GM19372 (cell line): ENCODE measurements around the gene CDC42EP4.

Experiments
- ATAC-seq: cut with Tn5 transposase; IDR thresholded peaks from one replicate; pipeline ENCODE4 v1.9.1; 2021; ENCODE audit warnings: mild to moderate bottlenecking, low read depth, moderate library complexity; ENCODE audit not compliant: unreplicated experiment

CDC42EP4 gene, protein sequence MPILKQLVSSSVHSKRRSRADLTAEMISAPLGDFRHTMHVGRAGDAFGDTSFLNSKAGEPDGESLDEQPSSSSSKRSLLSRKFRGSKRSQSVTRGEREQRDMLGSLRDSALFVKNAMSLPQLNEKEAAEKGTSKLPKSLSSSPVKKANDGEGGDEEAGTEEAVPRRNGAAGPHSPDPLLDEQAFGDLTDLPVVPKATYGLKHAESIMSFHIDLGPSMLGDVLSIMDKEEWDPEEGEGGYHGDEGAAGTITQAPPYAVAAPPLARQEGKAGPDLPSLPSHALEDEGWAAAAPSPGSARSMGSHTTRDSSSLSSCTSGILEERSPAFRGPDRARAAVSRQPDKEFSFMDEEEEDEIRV

GRCh38 chr17:73311781-73312641, at the start of gene CDC42EP4:
CDC42EP4 (minus strand) TSS chr17:73312001; CDS start chr17:73286500, 25,501 bp downstream.
- peak; percentile 87 for ATAC-seq

DNA sequence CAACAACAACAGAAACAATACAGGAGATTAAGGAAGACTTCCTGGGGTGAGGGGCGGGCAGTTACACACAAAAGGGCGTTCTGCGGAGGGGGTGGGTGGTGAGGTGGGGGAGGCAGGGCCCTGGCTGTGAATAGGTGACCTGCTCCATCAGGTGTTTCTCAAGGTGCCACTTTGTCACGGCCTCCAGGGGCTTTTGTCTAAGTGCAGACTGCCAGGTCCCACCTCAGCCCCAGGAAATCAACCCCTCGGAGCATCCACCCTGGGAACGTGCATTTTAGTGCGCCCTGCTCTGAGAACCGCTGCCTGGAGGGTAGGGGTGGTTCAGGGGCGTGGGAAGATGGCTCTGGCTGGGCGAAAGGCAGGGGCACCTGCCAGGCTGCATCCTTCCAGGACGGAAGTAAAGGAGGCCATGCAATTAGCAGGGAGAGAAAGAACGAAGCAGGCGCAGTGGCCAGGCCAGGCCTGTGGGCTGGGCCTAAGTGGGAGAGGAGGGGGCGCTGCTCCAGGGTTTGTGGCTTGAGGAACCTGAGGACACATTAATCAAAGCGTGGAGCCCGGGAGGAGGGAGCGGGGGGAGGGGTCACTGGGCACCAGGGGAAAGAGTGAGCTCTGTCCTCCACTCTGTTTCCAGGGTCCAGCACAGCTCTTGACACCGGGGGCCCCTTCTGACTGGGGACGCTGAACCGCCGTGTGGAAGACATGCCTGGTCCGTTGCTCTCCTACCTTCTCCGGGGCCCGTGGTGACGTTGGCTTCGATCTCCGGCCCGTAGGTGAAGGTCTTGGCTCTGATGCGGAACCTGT, 49.4 kb upstream of the CDC42EP4 start:
- no peak for ATAC-seq

- ATAC-seq: no peak
Observed at GRCh38 chr17:73359987-73360410, 48.2 kb upstream of the CDC42EP4 start.

DNA sequence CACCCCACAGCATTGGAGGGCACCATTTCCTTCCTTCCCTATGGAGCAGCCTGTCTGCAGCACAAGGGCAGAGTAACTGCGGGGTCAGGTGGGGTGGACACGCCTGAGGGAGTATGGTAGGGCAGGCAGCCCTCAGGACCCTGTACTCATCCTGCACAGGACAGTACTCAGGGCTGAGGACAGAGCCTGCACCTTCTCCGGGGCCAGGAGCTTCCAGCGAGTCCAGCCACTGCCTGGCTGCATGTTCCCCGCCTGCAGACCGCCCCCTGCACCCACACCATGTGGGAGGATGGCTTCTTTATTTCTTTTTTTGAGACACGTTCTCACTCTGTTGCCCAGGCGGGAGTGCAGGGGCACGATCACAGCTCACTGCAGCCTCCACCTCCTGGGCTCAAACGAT, 47.6 kb upstream of the CDC42EP4 start:
- ATAC-seq: no peak

DNA sequence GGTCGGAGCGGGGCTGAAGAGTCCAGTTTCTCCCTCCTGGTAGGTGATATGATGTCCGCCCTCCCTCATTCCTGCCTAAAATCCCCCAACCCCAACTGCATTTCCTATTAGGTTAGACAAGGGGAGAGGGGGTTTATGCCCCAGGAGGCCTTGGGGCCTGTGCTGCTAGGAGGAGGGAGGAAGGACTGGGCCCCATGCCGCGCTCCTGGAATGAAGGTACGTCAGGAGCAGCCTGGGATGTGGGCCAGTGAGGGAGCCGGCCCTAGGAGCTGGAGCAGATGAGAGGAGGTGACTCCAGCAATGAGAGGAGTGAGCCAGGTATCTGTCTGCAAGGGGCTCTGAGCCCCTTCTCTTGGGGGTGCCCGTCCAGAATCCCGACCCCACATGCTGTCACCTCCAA, 46.9 kb upstream of the CDC42EP4 start:
- no peak for ATAC-seq

DNA sequence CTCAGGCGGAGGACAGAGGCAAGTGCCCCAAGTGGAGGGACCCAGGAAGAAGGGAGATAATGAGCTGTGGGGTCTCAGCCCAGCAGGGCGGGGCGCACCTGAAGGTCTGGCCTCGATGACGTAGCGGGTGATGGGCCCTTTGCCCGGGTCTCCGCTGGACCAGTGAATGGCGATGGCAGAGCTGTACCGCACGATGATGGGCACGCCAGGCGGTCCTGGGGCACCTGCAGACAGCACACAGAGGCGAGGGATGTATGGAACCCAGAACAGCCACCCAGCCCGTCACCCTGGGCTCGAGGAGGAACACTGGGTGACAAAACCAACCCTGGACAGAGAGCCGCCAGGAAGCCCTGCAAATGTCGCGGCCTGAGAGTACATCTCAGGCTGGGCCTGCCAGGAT, 46.2 kb upstream of the CDC42EP4 start:
- no peak for ATAC-seq

DNA sequence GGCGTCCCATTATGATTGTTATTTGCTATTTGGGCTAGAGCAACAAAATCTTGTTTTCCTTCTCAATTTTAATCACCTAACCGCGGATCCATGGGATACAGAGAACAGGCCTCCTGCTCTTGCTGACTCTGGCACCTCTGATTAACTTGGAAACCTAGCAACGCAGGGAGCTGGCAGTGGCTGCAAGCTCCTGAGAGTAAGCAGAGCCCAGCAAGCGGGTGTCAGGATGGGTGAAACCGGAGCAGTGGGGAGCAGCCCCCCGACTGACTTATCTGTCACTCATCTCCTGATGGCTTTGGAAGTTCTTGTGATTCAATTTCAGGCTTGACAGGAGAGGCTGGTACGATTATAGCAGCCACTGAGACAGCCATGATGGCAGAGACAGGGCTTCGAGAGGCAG, 45.5 kb upstream of the CDC42EP4 start:
- ATAC-seq: no peak

DNA sequence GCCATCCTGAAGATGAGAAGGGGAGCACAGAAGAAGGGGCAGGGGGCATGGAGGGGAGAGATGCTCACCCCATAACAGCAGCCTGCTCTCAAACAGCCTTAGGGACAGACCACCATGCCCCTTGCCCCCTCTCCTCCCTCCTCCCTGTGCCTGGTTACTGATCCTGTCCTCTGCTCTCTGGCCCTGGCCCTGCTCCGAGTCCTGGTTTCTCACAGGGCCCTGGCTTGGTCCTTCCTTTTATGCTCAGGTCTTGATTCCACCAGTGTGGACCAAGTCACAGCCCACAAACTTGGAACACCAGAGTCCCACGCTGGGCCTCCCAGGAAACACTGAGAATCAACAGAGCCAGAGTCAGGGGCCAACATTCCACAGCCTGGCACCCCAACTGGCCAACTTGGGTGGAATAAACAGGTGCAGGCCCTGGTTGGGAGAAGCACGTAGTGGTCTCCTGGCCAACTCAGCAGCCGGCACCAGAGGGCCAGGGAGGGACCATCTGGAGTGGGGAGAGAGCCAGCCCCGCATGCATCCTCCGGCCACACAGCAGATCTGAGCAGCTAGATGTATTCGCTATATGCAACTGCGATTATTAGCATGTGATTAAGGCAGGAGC, 44.9 kb upstream of the CDC42EP4 start:
- no peak for ATAC-seq

DNA sequence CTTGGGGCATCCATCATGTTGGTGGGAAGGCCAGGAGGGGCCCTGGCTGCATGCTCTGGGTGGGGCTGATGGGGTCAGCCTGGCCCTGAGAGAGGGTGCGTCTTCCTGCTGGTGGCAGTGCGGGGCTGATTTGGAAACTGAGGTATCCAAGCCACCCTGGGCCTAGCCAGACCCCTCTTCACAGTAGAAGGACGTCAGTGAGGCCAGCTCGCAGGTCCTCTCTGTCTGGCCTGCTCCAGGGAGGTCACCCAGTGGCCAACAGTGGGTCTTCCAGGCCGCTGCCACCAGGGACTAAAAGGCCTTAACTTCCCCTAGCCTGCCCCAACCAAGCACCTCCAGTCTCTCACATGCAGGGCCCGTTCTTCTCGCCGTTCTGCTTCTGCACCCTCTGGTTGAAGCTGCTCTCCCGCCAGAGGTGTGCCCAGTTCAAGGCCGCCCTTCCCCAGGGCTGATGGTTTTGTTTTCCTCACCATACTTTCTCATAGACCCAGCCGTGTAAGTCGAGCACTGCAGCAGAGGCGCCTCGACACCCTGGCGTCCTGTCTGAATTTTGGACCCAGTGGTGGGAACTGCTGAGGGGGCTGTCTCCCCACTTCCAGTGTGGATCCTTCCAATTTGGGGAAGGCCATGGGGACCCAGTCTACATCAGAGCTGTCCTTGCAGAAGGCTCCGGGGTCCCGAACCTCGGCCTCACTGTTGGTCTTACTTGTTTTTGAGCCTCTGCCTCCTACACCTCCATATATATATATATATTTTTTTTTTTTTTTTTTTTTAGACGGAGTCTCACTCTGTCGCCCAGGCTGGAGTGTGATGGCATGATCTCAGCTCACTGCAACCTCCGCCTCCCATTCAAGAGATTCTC, 42.9 kb upstream of the CDC42EP4 start:
- no peak for ATAC-seq

- no peak for ATAC-seq
Observed at GRCh38 chr17:73352261-73352660, 40.5 kb upstream of the CDC42EP4 start.

- no peak for ATAC-seq
Observed at GRCh38 chr17:73351764-73352163, 40.0 kb upstream of the CDC42EP4 start.

GRCh38 chr17:73350864-73351263, 39.1 kb upstream of the CDC42EP4 start:
- ATAC-seq: no peak

GRCh38 chr17:73349647-73350046, 37.8 kb upstream of the CDC42EP4 start:
- ATAC-seq: no peak

DNA sequence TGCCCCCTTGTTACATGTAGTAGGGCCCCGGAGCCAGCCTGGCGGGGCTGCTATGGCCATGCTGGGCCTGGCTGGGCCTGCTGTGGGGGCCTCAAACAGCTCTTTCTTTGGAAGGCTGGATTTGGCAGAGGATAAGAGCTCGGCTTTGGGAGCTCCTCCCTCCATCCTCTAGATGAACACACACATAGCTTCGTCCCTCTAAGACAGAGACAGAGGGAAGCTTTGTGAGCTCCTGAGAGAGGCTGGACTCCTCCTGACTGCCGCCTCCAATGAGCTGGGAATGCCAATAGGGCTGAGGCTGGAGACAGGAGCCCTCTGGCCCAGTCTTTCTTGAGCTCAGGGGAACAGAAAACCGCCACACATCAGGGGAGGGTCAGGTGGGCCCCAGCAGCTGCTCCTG, 37.3 kb upstream of the CDC42EP4 start:
- no peak for ATAC-seq

DNA sequence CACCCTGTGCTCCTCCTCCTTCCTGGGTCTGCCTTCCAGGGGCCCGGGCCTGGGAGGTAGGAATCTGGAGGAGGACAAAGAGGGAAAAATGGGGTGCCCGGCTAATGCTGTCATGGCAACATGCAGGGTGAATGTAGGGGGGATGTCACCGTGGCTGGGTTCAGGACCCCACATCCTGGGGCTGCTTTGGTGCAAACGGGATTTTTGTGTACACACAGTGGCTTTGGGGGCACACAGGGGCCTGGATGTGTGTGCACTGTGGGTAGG, 37.0 kb upstream of the CDC42EP4 start:
- ATAC-seq: no peak

GRCh38 chr17:73348018-73348828, 36.4 kb upstream of the CDC42EP4 start:
- no peak for ATAC-seq

GRCh38 chr17:73347351-73347750, 35.5 kb upstream of the CDC42EP4 start:
- no peak for ATAC-seq

GRCh38 chr17:73346501-73347162, 34.8 kb upstream of the CDC42EP4 start:
- ATAC-seq: no peak
